Astrocyte (in vitro differentiated cells and primary cell): ENCODE measurements around the gene TOR4A. TPM values are rescaled to one million over a fixed set of nuclear protein-coding genes. Genes with fewer than 3 reads are reported as not detected.

Experiments
- DNase-seq: peaks from one replicate; pipeline ENCODE4 v3.0.0-alpha.2; 2010; ENCODE audit warnings: low read depth
- FAIRE-seq: peaks from 2 replicates; lab custom pipeline; 2011; peaks lifted over from hg19 to GRCh38; lab: Jason Lieb, UNC
- H2AFZ ChIP-seq: 2 replicates; pipeline ENCODE4 v1.6.0; 2012; ENCODE audit warnings: low read depth, low read length, inconsistent platforms
- H3K27ac ChIP-seq: 2 replicates; pipeline ENCODE4 v1.5.1; 2011; ENCODE audit warnings: low read depth, low read length, inconsistent platforms
- H3K27me3 ChIP-seq: 2 replicates; pipeline ENCODE4 v1.6.0; 2011; ENCODE audit warnings: low read length, inconsistent platforms; ENCODE audit not compliant: insufficient read depth
- H3K36me3 ChIP-seq: 2 replicates; pipeline ENCODE4 v1.5.1; 2011; ENCODE audit warnings: low read length, inconsistent platforms; ENCODE audit not compliant: insufficient read depth
- H3K4me1 ChIP-seq: 2 replicates; pipeline ENCODE4 v1.5.1; 2011; ENCODE audit warnings: low read length, inconsistent platforms; ENCODE audit not compliant: insufficient read depth
- H3K4me2 ChIP-seq: 2 replicates; pipeline ENCODE4 v1.6.0; 2012; ENCODE audit warnings: low read length, inconsistent platforms
- H3K4me3 ChIP-seq: 2 replicates; pipeline ENCODE4 v1.5.1; 2011; ENCODE audit warnings: low read depth, mild to moderate bottlenecking, low read length, inconsistent platforms; ENCODE audit not compliant: insufficient read depth
- H3K79me2 ChIP-seq: 2 replicates; pipeline ENCODE4 v1.6.0; 2012; ENCODE audit warnings: mild to moderate bottlenecking, low read length, inconsistent platforms; ENCODE audit not compliant: insufficient read depth
- H3K9ac ChIP-seq: 2 replicates; pipeline ENCODE4 v1.6.0; 2012; ENCODE audit warnings: mild to moderate bottlenecking, low read length, inconsistent platforms
- H3K9me3 ChIP-seq: 2 replicates; pipeline ENCODE4 v1.5.1; 2012; ENCODE audit warnings: low read depth, mild to moderate bottlenecking, low read length, inconsistent platforms; ENCODE audit not compliant: insufficient read depth
- H4K20me1 ChIP-seq: 2 replicates; pipeline ENCODE4 v1.6.0; 2012; ENCODE audit warnings: low read length, inconsistent platforms; ENCODE audit not compliant: insufficient read depth
- H3K27ac Mint-ChIP-seq: one replicate; pipeline ENCODE4 v1.8.0; 2021; ENCODE audit warnings: mild to moderate bottlenecking, mixed read lengths; ENCODE audit not compliant: unreplicated experiment
- H3K27me3 Mint-ChIP-seq: one replicate; pipeline ENCODE4 v1.8.0; 2021; ENCODE audit warnings: low read depth, mixed read lengths; ENCODE audit not compliant: unreplicated experiment
- H3K36me3 Mint-ChIP-seq: one replicate; pipeline ENCODE4 v1.8.0; 2021; ENCODE audit warnings: low read depth, mixed read lengths; ENCODE audit not compliant: unreplicated experiment
- H3K4me1 Mint-ChIP-seq: one replicate; pipeline ENCODE4 v1.8.0; 2021; ENCODE audit warnings: low read depth, mixed read lengths; ENCODE audit not compliant: unreplicated experiment
- H3K4me3 Mint-ChIP-seq: one replicate; pipeline ENCODE4 v1.8.0; 2021; ENCODE audit warnings: mild to moderate bottlenecking, moderate library complexity, mixed read lengths; ENCODE audit not compliant: unreplicated experiment
- H3K9me3 Mint-ChIP-seq: one replicate; pipeline ENCODE4 v1.8.0; 2021; ENCODE audit warnings: mild to moderate bottlenecking, mixed read lengths; ENCODE audit not compliant: unreplicated experiment
- CTCF ChIP-seq: IDR thresholded peaks from 2 replicates; pipeline ENCODE4 v1.5.1; 2011; ENCODE audit warnings: low read depth, mild to moderate bottlenecking, inconsistent platforms, low read length, moderate library complexity; ENCODE audit not compliant: insufficient read depth
- EZH2 ChIP-seq: IDR thresholded peaks from 2 replicates; pipeline ENCODE4 v1.6.1; 2012; ENCODE audit warnings: mild to moderate bottlenecking, low read length, inconsistent platforms; ENCODE audit not compliant: insufficient read depth
- total RNA-seq: library from RNA; stranded (reverse); gene quantifications from 2 replicates; pipeline ENCODE4 v1.2.1, GENCODE V29; 2021

Gene TOR4A
- total RNA-seq, 1 donor from 2014 or later, result 11.8 TPM

GRCh38 chr9:137323531-137324331 lies 46.2 kb downstream of the TOR4A start:
- DNase-seq (no peak), FAIRE-seq (no peak)
- Histone ChIP-seq H3K79me2 (no peaks in the 10 kb centered on the region), H3K9me3 (no peaks in the 10 kb centered on the region), H3K27me3 (no peaks in the 10 kb centered on the region), H4K20me1 (no peaks in the 10 kb centered on the region), H3K4me3 (no peak overlapping the region), H3K27ac (no peak overlapping the region), H3K4me2 (no peak overlapping the region), H3K36me3 (no peaks in the 10 kb centered on the region), H2AFZ (no peak overlapping the region), H3K9ac (no peak overlapping the region), H3K4me1 (peaks cover 3% of the 10 kb centered on the region)
- H3K36me3 Mint-ChIP-seq, result peaks cover 5% of the 10 kb centered on the region
- TF ChIP-seq CTCF (no peak), EZH2 (no peak)
- peaks cover 2% of the 10 kb centered on the region for H3K4me1 Mint-ChIP-seq
- H3K27ac Mint-ChIP-seq, result no peak overlapping the region
- H3K9me3 Mint-ChIP-seq, result peaks cover 2% of the 10 kb centered on the region
- peaks cover 10% of the 10 kb centered on the region for H3K27me3 Mint-ChIP-seq
- H3K4me3 Mint-ChIP-seq, result no peak overlapping the region

GRCh38 chr9:137325124-137325523 lies 47.6 kb downstream of the TOR4A start:
- H3K27ac ChIP-seq, result no peak overlapping the region
- Mint-ChIP-seq H3K4me1 (peaks cover 2% of the 10 kb centered on the region), H3K4me3 (no peak overlapping the region), H3K36me3 (peaks cover 5% of the 10 kb centered on the region), H3K27ac (no peak overlapping the region), H3K9me3 (peaks cover 2% of the 10 kb centered on the region), H3K27me3 (peaks cover 10% of the 10 kb centered on the region)
- H3K79me2 ChIP-seq, result no peaks in the 10 kb centered on the region
- no peak overlapping the region for H3K9ac ChIP-seq
- DNase-seq (no peak), FAIRE-seq (no peak)
- TF ChIP-seq CTCF (no peak), EZH2 (no peak)
- H3K36me3 ChIP-seq, result no peaks in the 10 kb centered on the region
- H4K20me1 ChIP-seq, result no peaks in the 10 kb centered on the region
- no peaks in the 10 kb centered on the region for H3K9me3 ChIP-seq
- no peak overlapping the region for H3K4me2 ChIP-seq
- no peaks in the 10 kb centered on the region for H3K27me3 ChIP-seq
- H3K4me3 ChIP-seq, result no peak overlapping the region
- H2AFZ ChIP-seq, result no peak overlapping the region
- H3K4me1 ChIP-seq, result peaks cover 3% of the 10 kb centered on the region

- Mint-ChIP-seq H3K4me3 (no peak overlapping the region), H3K4me1 (peaks cover 2% of the 10 kb centered on the region), H3K36me3 (peaks cover 5% of the 10 kb centered on the region), H3K27ac (no peak overlapping the region), H3K27me3 (peaks cover 10% of the 10 kb centered on the region), H3K9me3 (peaks cover 3% of the 10 kb centered on the region)
- DNase-seq, result no peak
- no peak overlapping the region for H3K27ac ChIP-seq
- H3K9ac ChIP-seq, result no peak overlapping the region
- no peaks in the 10 kb centered on the region for H4K20me1 ChIP-seq
- TF ChIP-seq CTCF, result no peak
- TF ChIP-seq EZH2, result no peak
- no peaks in the 10 kb centered on the region for H3K27me3 ChIP-seq
- H3K36me3 ChIP-seq, result no peaks in the 10 kb centered on the region
- H3K9me3 ChIP-seq, result no peaks in the 10 kb centered on the region
- no peak for FAIRE-seq
- H3K79me2 ChIP-seq, result no peaks in the 10 kb centered on the region
- H3K4me1 ChIP-seq, result peaks cover under 1% of the 10 kb centered on the region
- no peak overlapping the region for H3K4me3 ChIP-seq
- no peak overlapping the region for H3K4me2 ChIP-seq
- H2AFZ ChIP-seq, result no peak overlapping the region
Measured at GRCh38 chr9:137325799-137326198, 48.3 kb downstream of the TOR4A start.
